Activated CD4-positive, alpha-beta T cell treated with anti-CD3 and anti-CD28 coated beads, Interleukin-2, Interleukin-4, amounts not matched to agents 100 ng/mL and 50 ng/mL, durations not matched to agents 16 hours and 8 hours (primary cell): ENCODE measurements around the gene DLG1.
"Not testable (repeated sequence)": the region's sequence is repeated elsewhere in the genome, so short reads cannot be mapped to it uniquely, and the experiment has no call there.

Experiments
- DNase-seq: peaks from one replicate; pipeline ENCODE4 v3.0.0-alpha.2; 2020; ENCODE audit warnings: low spot score

The DLG1 gene

DNA sequence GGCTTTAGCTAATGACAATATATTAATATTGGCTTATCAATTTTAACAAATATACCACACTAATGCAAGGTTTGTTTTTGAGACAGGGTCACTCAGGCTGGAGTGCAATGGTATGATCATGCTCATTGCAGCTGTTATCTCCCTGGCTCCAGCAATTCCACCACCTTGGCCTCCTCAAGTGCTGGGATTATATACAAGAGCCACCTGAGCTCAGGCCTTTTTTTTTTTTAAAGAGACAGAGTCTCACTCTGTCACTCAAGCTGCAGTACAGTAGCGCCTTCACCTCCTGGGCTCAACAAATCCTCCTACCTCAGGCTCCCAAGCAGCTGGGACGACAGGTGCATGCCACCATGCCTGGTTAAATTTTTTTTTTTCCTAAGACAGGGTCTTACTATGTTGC is 11.7 kb downstream of the DLG1 start:
- no peak for DNase-seq

DNA sequence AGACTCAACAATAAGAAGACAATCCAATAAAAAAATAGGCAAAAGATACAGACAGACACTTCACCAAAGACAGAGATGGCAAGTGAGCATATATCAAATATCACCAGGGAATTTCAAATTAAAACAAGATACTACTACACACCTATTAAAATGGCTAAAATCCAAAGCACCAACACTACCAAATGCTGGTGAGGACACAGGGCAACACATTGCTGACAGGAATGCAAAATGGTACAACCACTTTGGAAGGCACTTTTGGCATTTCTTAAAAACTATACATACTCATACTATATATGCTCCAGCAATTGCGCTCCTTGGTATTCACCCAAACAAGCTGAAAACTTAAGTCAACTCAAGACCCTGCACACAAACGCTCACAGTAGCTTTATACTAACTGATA is 12.9 kb downstream of the DLG1 start:
- DNase-seq, result no peak

DNA sequence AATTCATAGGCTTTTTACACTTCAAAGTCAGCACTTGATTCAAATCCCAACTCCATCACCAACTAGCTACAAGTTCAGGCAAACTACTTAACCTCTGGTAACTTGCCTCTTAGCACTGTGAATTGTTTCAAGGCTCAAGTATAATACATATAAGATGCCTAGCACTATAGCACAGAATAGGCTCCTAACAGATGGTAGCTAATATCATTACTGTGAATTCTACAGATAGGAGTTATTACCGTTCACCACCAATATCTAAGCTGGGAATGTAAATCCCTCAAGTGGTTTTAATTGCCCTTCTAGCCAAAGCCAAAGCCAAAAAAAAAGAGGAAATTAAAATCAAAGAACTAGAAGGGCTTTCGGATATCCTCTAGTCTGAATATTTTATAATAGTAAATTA is 15.4 kb downstream of the DLG1 start:
- no peak for DNase-seq

DNA sequence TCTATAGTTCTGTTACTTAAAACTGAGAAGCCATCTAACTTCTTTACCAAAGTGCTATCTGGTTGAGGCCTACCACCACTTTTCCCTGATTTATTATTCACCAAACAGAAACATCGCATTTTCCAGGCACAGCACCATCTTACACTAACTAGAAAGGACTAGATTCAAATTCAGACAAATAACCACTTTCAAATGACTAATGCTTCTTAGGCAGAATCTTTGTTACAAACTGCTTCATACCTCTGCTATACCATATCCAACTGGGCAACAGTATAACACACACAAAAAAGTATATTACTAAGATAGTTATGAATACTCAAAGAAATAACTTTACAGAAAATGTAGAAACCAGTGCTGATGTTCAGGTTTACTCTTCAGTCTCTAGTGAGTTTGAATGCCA is 16.6 kb downstream of the DLG1 start:
- DNase-seq, result no peak

DNA sequence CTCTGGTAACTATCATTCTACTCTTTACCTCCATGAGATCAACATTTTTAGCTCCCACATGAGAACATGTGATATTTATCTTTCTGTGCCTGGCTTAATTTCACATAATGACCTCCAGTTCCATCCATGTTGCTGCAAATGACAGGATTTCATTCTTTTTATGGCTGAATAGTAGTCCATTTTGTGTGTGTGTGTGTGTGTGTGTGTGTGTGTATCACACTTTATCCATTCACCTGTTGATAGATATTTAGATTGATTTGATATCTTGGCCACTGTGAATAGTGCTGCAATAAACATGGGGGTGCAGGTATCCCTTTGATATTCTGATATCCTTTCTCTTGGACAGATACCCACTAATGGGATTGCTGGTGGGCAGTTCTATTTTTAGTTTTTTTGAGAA is 18.3 kb downstream of the DLG1 start:
- no peak for DNase-seq

DNA sequence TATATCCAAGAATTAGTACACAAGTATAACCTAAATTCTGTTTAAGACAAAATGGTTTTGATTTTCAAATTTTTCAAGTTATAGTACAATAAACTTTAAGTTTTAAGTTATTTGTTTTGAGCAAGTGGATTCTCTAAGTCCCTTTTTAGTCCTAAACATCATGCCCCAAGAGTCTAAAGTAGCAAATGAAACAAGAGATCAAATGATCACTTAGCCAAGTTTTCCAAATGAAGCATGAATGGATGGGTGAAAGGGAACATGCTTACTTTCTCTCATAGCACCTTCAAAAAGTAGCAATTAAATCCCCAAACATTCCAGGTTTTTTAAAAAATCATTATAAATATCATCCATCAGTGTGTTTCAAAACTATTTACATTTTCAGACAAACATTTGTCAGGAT is 19.5 kb downstream of the DLG1 start:
- DNase-seq, result no peak

DNA sequence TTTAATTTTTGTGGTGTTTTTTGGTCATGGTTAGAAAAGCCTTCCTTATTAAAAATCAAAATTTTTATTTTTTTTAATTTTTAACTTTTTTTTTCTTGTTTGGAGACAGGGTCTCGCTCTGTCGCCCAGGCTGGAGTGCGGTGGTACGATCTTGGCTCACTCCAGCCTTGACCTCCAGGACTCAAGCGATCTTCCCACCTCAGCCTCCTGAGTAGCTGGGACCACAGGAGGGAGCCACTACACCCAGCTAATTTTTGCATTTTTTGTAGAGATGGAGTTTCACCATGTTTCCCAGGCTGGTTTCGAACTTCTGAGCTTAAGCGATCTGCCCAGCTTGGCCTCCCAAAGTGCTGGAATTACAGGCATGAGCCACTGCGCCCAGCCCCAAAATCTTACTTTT is 21.6 kb downstream of the DLG1 start:
- not testable (repeated sequence) for DNase-seq

DNA sequence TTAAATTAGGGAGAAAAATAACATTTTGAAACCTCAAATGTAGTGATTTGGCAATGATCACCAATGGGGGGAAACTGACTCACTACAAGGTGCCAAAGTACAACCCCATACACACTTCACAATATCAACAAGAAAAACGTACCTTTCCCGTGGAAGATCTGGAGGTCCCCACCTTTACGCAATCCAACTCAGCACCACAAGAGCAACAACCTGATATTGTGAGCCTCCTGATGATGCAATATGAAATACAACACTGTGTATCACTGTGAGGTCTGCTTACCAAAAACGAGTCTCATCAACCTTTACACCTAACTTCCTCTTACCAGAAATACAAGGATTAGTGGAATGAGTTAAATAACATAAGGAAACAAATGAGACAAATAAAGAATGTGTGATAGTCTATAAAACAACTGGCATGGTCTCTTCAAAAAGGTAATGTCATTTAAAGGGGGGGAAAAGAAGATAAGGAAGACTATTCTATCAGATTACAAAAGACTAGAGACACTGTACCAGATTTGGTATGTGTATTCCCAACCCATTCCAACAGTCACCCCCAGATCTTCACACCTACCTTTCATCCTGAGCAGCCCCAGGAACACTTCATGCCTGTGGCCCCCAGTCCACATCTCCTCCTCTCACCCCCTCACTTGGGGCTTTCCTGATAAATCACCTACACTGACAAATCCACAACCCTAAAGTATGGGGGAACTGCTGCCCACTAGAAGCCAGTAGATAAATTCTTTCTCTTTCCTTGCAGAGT is 27.7 kb downstream of the DLG1 start:
- DNase-seq, result no peak

DNA sequence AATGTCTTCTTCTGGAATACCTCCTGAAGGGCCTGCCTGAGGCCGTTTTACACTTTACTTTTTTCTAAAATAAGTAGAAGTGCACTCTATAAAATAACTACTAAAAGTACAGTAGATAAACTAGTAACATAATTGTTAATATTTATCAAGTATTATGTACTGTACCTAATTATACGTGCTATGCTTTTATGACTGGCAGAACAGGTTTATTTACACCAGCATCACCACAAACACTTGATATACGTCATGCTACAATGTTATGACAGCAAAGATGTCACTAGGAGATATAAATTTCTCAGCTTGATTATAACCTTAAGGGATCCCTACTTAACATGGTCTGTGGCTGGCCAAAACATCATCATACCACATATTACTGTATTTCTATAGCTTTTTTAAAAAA is 29.4 kb downstream of the DLG1 start:
- DNase-seq, result no peak

DNA sequence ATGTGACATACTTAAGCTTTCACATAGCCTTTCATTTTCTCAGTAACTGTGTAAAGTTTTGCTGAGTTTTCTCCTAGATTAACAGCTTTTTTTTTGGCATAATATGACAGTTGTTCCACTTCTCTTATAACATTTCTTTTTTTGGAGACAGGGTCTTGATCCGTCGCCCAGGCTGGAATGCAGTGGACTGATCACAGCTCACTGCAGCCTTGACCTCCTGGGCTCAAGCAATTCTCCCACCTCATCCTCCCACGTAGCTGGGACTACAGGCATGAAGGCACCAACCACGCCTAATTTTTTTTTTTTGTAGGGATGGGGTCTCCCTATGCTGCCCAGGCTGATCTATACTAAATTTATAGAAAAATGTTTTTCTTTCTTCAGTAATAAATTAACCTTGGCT is 30.1 kb downstream of the DLG1 start:
- no peak for DNase-seq

DNA sequence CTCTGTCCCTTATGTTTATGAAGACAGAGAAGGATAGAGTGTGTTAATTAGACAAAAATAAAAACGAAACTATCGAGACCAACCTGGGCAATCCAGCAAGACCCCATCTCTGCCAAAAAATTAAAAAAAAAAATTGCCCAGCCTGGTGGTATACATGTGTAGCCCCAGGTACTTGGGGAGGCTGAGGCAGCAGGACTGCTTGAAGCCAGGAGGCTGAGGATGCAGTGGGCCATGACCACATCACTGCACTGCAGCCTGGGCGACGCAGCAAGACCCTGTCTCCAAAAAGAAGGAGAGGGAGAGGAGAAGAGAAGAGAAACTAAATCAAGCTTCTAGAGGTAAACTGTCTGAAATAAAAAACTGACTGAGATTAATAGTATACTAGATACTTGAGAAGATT is 32.1 kb downstream of the DLG1 start:
- no peak for DNase-seq

DNA sequence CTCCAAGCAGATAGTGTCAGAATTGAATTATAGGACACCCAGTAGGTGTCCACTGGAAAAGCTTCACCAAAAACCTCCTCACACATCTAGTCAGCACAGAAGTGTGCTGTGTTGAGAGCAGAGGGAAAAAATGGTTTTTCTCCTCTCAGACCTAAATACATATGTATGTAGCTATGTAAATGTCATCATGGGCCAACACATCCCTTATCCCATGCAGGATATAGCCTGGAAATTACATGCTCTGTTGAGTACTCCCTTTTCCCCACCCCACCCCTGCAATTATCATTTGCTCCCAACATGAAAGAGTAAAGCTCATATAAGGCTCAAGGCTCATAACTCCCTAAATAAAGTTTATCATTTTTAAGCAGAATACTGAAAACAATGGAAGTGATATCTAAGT is 35.7 kb downstream of the DLG1 start:
- DNase-seq, result no peak

DNA sequence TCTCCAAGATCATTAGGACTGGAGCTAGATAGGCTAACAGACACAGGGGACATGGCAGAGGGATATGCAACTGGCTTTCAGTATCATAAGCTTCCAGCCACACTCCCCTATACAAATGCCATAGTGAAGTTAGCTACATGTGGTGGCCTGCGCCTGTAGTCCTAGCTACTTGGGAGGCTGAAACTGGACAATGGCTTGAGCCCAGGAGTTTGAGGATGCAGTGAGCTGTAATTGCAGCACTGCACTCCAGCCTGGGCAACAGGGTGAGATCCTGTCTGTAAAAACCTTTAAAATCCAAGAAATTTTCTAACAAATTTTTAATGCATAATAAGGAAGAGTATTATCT is 37.3 kb downstream of the DLG1 start:
- no peak for DNase-seq

DNA sequence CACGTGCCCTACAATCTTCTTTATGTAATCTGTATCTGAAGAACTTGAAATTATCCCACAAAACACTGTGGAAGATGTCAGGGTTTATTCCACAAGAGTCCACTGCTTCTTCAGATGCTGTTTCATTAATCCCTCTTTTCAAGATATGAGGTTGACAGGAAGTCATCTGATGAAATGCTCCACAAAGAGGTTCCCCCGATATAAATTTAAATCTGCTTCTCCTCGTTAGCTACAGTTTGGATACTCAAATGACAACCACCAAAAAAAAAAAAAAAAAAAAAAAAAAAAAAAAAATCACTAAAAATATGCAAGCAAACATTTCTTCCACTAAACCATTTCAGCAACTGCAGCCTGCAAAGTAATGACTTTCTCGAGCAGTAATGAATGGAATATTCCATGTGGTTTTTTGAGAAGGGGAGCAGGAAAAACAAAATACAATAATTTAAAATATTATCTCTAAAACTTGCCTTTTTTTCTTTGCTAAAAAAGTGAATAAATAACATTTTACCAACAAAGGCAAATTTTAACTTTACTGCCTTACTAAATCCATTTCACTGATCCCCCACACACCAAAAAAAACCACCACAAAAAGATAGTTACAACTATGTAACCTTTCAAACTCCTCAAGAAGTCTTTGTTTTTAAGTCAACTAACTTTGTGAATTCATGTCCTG is 37.8 kb downstream of the DLG1 start:
- no peak for DNase-seq

DNA sequence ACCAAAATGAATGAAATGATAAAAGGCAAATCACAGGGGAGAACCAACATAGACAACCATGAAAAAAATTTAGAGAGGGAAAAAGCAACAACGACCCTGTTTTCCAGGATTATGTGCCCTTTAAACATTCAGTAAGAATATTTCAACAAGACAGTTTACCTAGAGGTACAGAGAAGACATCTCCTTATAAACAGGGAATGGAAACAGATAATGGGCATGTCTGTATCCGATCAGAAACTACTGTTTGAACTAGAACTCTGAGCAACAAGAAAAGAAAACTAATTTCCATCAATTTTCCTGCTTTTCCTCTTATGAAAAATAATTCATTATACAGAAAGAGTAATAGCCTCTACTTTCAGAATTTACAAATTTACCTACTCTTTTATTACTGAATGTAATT is 39.3 kb downstream of the DLG1 start:
- DNase-seq, result no peak

DNA sequence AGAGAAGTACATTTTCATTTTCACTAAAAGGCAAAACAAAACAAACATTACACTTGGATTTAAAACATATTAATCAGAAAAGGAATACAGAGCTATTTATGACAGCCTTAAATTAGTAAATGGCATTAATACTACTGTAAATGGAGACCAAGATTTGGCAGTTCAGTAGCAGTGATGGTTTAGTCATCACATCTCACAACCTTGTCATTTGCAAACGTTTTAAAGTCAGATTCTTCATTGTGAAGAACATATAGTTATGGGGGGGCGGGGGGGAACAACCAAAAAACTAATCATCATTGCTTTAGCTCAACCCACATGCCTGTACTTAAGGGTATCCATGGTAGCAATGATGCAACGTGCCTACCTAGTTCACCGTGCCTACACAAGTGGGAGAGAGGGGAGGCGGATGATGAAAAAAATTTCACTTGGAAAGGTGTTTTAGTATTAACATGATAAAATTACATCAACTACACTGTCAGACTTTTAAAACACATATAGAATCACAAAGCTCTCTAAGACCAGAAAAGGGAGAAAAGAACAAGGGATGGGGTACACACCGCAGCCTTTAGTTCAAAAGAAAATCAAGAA is 40.1 kb downstream of the DLG1 start:
- no peak for DNase-seq

DNA sequence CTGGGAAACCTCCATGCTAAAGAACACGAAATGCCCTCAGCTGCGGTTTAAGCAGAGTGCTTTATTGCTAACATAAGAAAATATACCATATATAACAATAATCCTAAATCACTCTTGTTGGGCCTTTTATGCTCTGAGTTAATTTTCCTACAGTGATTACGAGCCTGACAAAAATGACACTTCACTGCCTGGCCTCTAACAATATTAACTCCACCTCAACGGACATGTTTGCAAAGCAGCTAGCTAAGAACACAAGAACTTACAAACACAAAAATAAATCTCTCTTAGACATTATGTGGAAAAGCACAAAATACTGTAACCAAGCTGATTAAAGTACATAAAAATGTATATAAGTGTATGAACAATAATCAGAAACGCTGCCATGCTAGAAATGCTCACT is 40.7 kb downstream of the DLG1 start:
- no peak for DNase-seq

DNA sequence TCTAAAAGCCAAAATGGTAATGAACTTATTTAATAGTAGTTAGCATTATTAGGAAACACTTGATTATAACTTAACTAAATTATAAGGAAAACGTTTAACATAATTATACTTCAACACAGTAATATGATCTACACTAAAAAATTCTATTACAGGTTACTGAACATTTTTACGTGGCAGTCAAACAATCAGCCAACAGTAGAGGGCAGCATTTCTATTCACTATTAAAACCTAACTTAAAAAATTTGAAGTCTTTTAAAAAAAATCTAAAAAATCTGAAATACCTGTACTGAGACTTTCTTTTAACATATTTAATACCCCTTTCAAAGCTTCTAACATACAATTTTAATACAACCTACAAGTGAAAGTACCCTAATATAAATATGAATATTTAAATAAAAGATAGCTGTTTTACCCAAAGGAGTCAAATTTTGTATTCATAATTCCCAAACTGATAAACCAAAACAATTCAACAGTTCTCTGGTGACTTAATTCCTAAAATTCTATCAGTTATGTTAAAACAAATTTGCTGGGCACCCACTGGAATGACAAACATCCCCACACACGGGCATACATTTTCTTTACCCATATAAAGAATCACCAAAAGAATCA is 41.5 kb downstream of the DLG1 start:
- peak; percentile 52 for DNase-seq

DNA sequence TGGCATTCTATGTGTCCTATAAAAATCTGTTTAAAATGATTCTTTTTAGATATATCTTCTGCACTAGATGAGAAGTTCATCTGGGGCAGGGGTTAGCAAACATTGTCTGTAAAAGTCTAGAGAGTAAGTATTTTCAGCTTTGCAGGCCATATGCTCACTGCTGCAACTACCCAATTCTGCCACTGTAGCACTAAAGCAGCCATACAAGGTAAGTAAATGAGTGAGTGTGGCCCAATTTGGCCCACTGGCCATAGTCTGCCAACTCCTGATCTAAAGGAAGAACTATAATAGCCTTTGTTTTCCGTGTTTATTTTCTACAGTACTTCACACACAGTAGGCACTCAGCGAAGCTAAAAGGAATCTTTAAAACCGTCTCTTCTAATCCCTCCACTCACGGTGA is 42.3 kb downstream of the DLG1 start:
- no peak for DNase-seq

DNA sequence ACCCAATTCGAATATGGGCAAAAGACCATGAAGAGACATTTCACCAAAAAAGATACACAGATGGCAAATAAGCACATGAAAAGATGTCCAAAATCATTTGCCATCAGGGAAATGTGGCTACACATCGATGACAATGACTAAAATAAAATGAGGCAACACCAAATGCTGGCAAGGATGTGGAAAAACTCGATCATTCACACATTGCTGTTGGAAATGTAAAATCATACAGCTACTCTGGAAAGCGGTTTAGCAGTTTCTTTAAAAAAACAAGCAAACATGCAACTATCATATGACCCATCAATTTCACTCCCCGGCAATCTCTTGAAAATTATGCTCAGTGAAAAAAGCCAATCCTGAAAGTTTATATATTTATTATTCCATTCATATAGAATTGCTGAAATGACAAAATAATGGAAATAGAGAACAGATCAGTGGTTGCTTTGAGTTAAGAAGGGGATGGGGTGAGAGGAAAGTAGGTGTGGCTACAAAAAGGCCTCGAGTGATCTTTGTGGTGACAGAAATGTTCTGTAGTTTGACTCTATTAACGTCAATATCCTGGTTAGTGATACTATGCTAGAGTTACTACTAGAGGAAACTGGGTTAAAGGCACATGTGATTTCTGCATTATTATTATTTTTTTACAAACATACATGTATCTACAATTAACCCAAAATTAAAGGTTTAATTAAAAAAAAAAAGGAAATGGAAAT is 45.0 kb downstream of the DLG1 start:
- DNase-seq, result peak; percentile 28

DNA sequence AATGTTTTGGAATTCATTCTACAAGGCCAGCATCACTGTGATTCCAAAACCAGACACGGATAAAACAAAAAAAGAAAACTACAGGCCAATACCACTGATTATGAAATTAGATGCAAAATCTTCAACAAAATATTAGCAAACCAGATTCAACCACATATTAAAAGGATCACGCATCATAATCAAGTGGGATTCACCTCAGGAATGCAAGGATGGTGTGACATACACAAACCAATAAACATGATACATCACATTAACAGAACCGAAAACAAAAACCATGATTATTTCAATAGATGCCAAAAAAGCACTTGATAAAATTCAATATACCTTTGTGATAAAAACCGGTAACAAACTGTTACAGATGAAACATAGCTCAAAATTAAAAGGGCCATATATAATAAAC is 48.9 kb downstream of the DLG1 start:
- no peak for DNase-seq

DNA sequence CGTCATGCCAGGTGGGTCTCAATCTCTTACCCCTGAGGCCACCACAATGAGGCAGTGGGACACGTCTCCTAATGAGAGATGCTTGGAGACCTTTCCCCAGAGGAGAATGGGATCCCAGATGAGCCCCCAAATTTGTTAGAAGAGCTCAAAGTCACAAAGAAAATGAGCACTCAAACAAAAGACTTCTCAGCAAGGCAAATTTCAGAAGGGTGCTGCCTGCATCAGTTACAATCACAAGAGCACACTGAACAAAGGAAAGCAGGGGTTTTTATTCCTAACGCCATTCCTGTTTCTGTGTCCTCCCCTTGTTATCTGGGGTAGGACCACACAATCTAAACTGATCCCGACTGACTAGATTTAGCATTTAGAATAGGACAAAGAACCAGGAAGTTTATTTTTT is 50.1 kb downstream of the DLG1 start:
- no peak for DNase-seq

DNA sequence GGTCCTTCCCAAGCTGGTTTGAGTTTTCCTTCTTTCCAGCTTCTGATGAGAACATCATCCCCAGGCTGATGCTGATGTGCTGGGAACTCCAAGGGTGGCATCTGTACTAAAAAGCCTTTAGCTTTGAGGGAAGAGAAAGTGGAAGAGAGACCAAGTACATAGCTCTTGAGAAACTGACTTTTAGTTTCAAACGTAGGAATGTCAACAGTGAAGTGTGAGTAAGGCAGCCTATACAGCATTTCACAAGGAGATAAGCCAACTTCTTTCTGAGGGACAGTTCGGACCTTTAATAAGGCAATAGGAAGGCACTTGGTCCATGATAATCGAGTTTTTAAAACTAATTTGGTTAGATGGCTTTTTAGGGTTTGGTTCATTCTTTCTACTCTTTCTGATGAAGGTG is 53.7 kb downstream of the DLG1 start:
- DNase-seq, result no peak
